Right ventricle myocardium inferior (tissue), 1 donor: ENCODE data around the gene NCS1. TPM values are rescaled to one million over a fixed set of nuclear protein-coding genes. Genes with fewer than 3 reads are reported as not detected.

Experiments used
- ATAC-seq: fragments of 200-7000 bp; cut with Tn5 transposase; one replicate; pipeline ENCODE4 v1.9.1; 2020; ENCODE audit warnings: mild to moderate bottlenecking, moderate library complexity
- DNase-seq: peaks from one replicate; pipeline ENCODE4 v3.0.0; 2021; ENCODE audit errors: missing footprints
- intact Hi-C: fragments of 100-400 bp; cut with DNase I; formaldehyde crosslinking; loops from one replicate; pipeline ENCODE4 v1.11.0; 2022
- total RNA-seq: library from RNA; stranded (reverse); fragmentation: NEBNext Ultra II Directional; extraction: Animal tissue kit (Norgen Biotek cat#: 25700); gene quantifications from one replicate; pipeline ENCODE4 v1.2.1, GENCODE V29; 2021
- donor health status: DM: no; HTN: yes; CAD: no; lungs with severe emphysema.

The NCS1 gene
- total RNA-seq, 1 donor from 2014 or later: 5.0 TPM

GRCh38 chr9:130143958-130144366 is 28.2 kb upstream of the NCS1 start:
- ATAC-seq (peak; percentile 84), DNase-seq (no peak)
- intact Hi-C loops: loop anchor here (1.0 kb wide), 1 partner anchor 28 kb away; the partner anchor contains the start of gene NCS1

- DNase-seq (no peak), ATAC-seq (peak; percentile 80)
- intact Hi-C loops: loop anchor here (1.0 kb wide), 1 partner anchor 28 kb away; the partner anchor contains the start of gene NCS1
These were observed 27.5 kb upstream of the NCS1 start for GRCh38 chr9:130144703-130145102.

GRCh38 chr9:130145658-130146057 is 26.5 kb upstream of the NCS1 start:
- DNase-seq (no peak), ATAC-seq (no peak)
- intact Hi-C loops: no loop called here

GRCh38 chr9:130147198-130147597 is 25.0 kb upstream of the NCS1 start:
- no peak for DNase-seq
- ATAC-seq: no peak
- intact Hi-C loops: no loop called here

GRCh38 chr9:130147910-130148309 is 24.3 kb upstream of the NCS1 start:
- no peak for ATAC-seq
- intact Hi-C loops: no loop called here
- no peak for DNase-seq

- intact Hi-C loops: no loop called here
- no peak for DNase-seq
- no peak for ATAC-seq
These were observed 23.2 kb upstream of the NCS1 start for GRCh38 chr9:130149031-130149430.

GRCh38 chr9:130149654-130150286 is 22.4 kb upstream of the NCS1 start:
- intact Hi-C loops: no loop called here
- DNase-seq: no peak
- no peak for ATAC-seq

- DNase-seq (no peak), ATAC-seq (no peak)
- intact Hi-C loops: no loop called here
These were observed 21.3 kb upstream of the NCS1 start for GRCh38 chr9:130150779-130151382.

- intact Hi-C loops: no loop called here
- DNase-seq (no peak), ATAC-seq (no peak)
These were observed 17.4 kb upstream of the NCS1 start for GRCh38 chr9:130154816-130155215.

- intact Hi-C loops: no loop called here
These were observed 16.6 kb upstream of the NCS1 start for GRCh38 chr9:130155647-130156046.

GRCh38 chr9:130156672-130157071 is 15.5 kb upstream of the NCS1 start:
- intact Hi-C loops: no loop called here
- ATAC-seq: peak; percentile 42

More at GRCh38 chr9:130155647-130156046, 16.6 kb upstream of the NCS1 start:
- DNase-seq (no peak), ATAC-seq (no peak)

GRCh38 chr9:130157079-130157478 is 15.1 kb upstream of the NCS1 start:
- ATAC-seq (no peak), DNase-seq (no peak)
- intact Hi-C loops: no loop called here

More at GRCh38 chr9:130156672-130157071, 15.5 kb upstream of the NCS1 start:
- DNase-seq: no peak

GRCh38 chr9:130158001-130158400 is 14.2 kb upstream of the NCS1 start:
- DNase-seq: no peak
- intact Hi-C loops: no loop called here
- ATAC-seq: no peak

GRCh38 chr9:130159057-130159456 is 13.1 kb upstream of the NCS1 start:
- intact Hi-C loops: no loop called here
- no peak for DNase-seq
- ATAC-seq: no peak

- DNase-seq (no peak), ATAC-seq (no peak)
- intact Hi-C loops: no loop called here
These were observed 12.1 kb upstream of the NCS1 start for GRCh38 chr9:130159915-130160670.

GRCh38 chr9:130160862-130161470 is 11.2 kb upstream of the NCS1 start:
- intact Hi-C loops: no loop called here
- DNase-seq (no peak), ATAC-seq (no peak)

- DNase-seq (no peak), ATAC-seq (no peak)
- intact Hi-C loops: no loop called here
These were observed 6.6 kb upstream of the NCS1 start for GRCh38 chr9:130165579-130165978.

GRCh38 chr9:130166399-130166798 is 5.8 kb upstream of the NCS1 start:
- DNase-seq (no peak), ATAC-seq (no peak)
- intact Hi-C loops: no loop called here

- DNase-seq: no peak
- intact Hi-C loops: no loop called here
- no peak for ATAC-seq
These were observed 4.3 kb upstream of the NCS1 start for GRCh38 chr9:130167927-130168326.
